Measurements from ENCODE around the gene TPX2. TPM values are rescaled to one million over a fixed set of nuclear protein-coding genes. Genes with fewer than 3 reads are reported as not detected.
A peak's percentile ranks its signal among the peaks of the same experiment; 100 is the strongest.

Gene TPX2
- total and polyA plus RNA-seq, 2 donors: 8.2 to 75.6 TPM

DNA sequence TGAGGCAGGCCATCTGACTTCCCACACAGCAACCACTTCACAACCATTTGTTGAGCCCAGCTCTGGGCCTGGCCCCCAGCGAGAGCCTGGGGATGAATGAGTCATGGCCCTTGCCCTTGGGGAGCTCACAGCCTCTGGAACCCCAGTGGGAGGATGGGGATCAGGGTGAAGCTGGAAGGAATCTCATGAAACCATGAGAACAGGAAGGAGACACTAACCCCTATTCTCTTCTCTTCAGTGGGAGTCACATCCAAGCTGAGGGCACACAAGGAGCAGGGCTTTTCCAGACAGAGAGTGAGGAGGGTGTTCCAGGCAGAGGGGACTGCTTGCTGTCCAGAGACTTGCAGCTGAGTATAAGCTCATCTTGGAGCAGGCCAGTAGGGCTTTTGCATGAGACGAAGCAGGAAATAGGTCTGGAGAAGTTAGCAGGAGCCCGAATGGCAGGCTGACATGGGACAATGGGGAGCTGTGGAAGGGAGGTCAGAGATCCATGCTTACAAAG, 98.9 kb downstream of the TPX2 start:
- Histone ChIP-seq H3K4me1 (ENCODE audit: control insufficient read depth in 2 of 2, insufficient read depth in 2 of 2, low read length in 2 of 2) (peaks cover 0 to 7% of the 10 kb centered on the region in 2 donors), H3K4me3 (ENCODE audit: low read length in 2 of 2) (no peak overlapping the region), H3K36me3 (ENCODE audit: control insufficient read depth in 2 of 2, insufficient read depth in 2 of 2, low read length in 1 of 2) (no peaks in the 10 kb centered on the region), H3K9me3 (ENCODE audit: control insufficient read depth in 2 of 2, insufficient read depth in 1 of 2, low read length in 1 of 2) (no peaks in the 10 kb centered on the region), H3K27ac (ENCODE audit: low read depth in 1 of 2, low read length in 1 of 2) (no peak overlapping the region), H3K27me3 (ENCODE audit: control insufficient read depth in 2 of 2, insufficient read depth in 1 of 2, low read length in 1 of 2) (no peaks in the 10 kb centered on the region)
- WGBS: 81% methylated on average over 3 of the region's 3 CpGs
- no peak for DNase-seq (ENCODE audit: low read depth in 6 of 9, low spot score in 9 of 9)

DNA sequence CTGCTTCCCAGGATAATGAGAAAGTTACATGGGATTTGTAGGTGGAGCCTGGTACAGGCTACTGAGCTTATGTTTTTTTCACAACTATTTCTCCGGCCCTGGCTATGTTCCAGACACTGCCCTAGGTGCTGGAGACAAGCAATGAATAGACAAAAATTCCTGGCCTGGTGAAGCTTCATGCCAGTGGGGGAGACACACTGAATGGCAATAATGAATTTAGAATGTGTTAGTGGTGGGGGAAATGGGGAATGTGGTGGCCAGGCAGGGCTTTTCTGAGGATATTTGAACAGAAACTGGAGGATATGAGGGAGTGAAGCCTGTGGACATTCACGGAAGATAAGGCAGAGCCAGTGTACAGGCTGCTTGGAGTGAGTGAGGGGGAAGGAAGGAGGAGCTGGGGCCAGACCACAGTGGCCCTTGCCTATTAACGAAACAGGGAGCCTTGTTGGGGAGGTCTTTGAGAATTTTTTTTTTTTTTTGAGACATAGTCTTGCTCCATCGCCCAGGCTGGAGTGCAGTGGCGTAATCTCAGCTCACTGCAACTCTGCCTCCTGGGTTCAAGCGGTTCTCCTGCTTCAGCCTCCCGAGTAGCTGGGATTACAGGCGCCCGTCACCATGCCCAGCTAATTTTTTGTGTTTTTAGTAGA, 99.7 kb downstream of the TPX2 start:
- Histone ChIP-seq H3K4me3 (ENCODE audit: low read length in 2 of 2) (no peak overlapping the region), H3K27ac (ENCODE audit: low read depth in 1 of 2, low read length in 1 of 2) (no peak overlapping the region), H3K4me1 (ENCODE audit: control insufficient read depth in 2 of 2, insufficient read depth in 2 of 2, low read length in 2 of 2) (peaks cover 0 to 7% of the 10 kb centered on the region in 2 donors), H3K9me3 (ENCODE audit: control insufficient read depth in 2 of 2, insufficient read depth in 1 of 2, low read length in 1 of 2) (no peaks in the 10 kb centered on the region), H3K27me3 (ENCODE audit: control insufficient read depth in 2 of 2, insufficient read depth in 1 of 2, low read length in 1 of 2) (no peaks in the 10 kb centered on the region), H3K36me3 (ENCODE audit: control insufficient read depth in 2 of 2, insufficient read depth in 2 of 2, low read length in 1 of 2) (no peaks in the 10 kb centered on the region)
- WGBS: 92% methylated on average over 9 of the region's 9 CpGs
- DNase-seq (ENCODE audit: low read depth in 6 of 9, low spot score in 9 of 9): no peak

DNA sequence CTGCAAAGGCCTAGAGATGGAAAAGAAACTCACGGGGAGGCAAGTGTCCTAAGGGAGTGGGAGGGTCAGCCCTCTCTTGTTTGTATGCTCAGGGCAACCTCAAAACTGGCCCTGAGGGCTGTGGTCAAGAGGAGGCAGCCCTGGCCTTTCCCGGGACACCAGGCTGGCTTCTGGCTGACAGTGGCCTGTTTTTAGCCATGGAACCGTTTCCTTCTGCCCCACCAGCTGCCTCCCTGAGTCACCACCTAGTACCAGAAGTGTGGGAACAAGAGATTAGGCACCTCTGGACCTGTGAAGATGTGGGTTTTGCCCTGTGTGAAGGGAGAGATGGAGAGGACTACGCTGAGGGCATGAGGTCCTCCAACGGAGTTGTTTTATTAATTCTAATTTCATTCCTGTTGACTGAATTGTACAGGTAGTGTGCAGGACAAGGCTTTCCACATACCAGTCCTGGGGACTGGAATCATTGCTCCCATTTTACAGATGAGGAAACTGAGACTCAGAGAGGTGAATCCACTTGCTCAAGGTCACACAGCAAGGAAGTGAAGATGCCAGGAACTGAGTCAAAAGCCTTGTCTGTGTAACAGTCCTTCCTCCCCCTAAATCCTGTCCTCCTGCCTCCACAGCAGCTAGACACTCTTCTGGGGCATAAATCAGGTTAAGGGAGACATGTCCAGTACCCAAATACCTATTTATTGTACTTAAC, 100.8 kb downstream of the TPX2 start:
- Histone ChIP-seq H3K27ac (ENCODE audit: low read depth in 1 of 2, low read length in 1 of 2) (no peak overlapping the region), H3K4me3 (ENCODE audit: low read length in 2 of 2) (no peak overlapping the region), H3K27me3 (ENCODE audit: control insufficient read depth in 2 of 2, insufficient read depth in 1 of 2, low read length in 1 of 2) (no peaks in the 10 kb centered on the region), H3K36me3 (ENCODE audit: control insufficient read depth in 2 of 2, insufficient read depth in 2 of 2, low read length in 1 of 2) (no peaks in the 10 kb centered on the region), H3K4me1 (ENCODE audit: control insufficient read depth in 2 of 2, insufficient read depth in 2 of 2, low read length in 2 of 2) (peaks cover 0 to 7% of the 10 kb centered on the region in 2 donors), H3K9me3 (ENCODE audit: control insufficient read depth in 2 of 2, insufficient read depth in 1 of 2, low read length in 1 of 2) (no peaks in the 10 kb centered on the region)
- 87% methylated on average over 5 of the region's 5 CpGs for WGBS
- no peak for DNase-seq (ENCODE audit: low read depth in 6 of 9, low spot score in 9 of 9)

DNA sequence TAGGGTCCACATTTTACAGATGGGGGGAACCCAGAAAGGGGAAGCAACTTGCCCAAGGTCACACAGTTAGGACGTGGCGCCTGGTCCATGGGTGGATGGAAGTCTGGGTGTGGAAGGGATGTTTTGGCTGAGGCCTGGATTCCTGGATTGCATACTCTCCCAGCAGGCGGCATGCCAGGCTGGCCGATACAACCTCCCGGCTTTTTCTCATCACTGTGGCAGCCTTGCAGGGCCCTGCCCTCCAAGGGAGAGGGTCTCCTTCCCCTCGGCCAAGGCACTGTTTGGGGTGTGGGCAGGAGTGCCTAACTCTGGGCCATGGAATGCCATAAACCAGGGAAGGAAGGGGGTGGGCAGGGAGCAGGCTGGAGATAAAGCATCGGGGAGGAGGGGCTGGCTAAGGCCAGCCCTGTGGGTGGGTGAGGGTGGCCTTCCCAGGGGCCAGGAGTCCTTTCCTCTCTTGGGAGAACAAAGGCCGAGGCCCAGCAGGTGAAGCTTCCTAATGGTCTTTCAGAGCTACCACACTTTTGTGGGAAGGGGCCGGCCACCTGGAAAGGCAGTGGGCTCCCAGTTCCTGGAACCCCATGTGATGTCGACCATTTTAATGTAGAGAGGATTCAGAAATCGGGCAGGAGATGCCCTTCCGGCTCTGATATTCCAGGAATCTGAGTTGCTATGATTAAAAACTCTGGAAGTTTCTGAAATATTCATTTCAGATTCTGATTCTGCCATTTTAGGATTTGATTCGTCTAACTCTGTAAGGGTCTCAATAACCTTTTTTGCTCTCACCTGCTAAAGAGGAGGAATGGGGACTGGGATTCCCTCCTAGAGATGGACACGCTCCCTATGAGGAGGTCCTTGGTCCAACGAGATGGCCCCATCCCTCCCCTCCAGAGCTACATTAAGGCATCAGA, 102.1 kb downstream of the TPX2 start:
- H3K4me3 ChIP-seq (ENCODE audit: low read length in 2 of 2): no peak overlapping the region
- no peaks in the 10 kb centered on the region for H3K9me3 ChIP-seq (ENCODE audit: control insufficient read depth in 2 of 2, insufficient read depth in 1 of 2, low read length in 1 of 2)
- no peak overlapping the region for H3K27ac ChIP-seq (ENCODE audit: low read depth in 1 of 2, low read length in 1 of 2)
- no peak for DNase-seq (ENCODE audit: low read depth in 6 of 9, low spot score in 9 of 9)
- no peaks in the 10 kb centered on the region for H3K36me3 ChIP-seq (ENCODE audit: control insufficient read depth in 2 of 2, insufficient read depth in 2 of 2, low read length in 1 of 2)
- peaks cover 0 to 5% of the 10 kb centered on the region in 2 donors for H3K4me1 ChIP-seq (ENCODE audit: control insufficient read depth in 2 of 2, insufficient read depth in 2 of 2, low read length in 2 of 2)
- WGBS: 90% methylated on average over 15 of the region's 15 CpGs
- H3K27me3 ChIP-seq (ENCODE audit: control insufficient read depth in 2 of 2, insufficient read depth in 1 of 2, low read length in 1 of 2): no peaks in the 10 kb centered on the region

DNA sequence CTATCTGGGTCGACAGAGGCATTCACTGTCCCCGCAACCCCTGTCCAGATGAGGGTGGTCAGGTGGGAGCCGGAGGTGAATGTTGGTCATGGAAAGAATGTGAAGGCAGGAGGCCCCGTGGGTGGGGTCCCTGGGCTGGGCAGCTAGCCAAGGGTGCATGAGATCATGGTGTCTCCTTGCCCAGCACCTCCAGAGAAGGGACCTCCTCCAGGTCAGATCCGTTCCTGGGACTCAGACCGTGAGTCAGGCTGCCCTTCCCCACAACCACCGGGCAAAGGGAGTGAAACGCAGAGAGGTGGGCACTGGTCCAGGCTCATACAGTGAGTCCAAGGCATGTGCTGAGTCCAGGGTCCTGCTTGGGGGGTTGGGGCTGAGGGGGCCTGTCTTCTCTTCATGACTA, 102.8 kb downstream of the TPX2 start:
- Histone ChIP-seq H3K4me3 (ENCODE audit: low read length in 2 of 2) (no peak overlapping the region), H3K9me3 (ENCODE audit: control insufficient read depth in 2 of 2, insufficient read depth in 1 of 2, low read length in 1 of 2) (no peaks in the 10 kb centered on the region), H3K27ac (ENCODE audit: low read depth in 1 of 2, low read length in 1 of 2) (no peak overlapping the region), H3K36me3 (ENCODE audit: control insufficient read depth in 2 of 2, insufficient read depth in 2 of 2, low read length in 1 of 2) (no peaks in the 10 kb centered on the region), H3K27me3 (ENCODE audit: control insufficient read depth in 2 of 2, insufficient read depth in 1 of 2, low read length in 1 of 2) (no peaks in the 10 kb centered on the region), H3K4me1 (ENCODE audit: control insufficient read depth in 2 of 2, insufficient read depth in 2 of 2, low read length in 2 of 2) (peaks cover 0 to 4% of the 10 kb centered on the region in 2 donors)
- DNase-seq (ENCODE audit: low read depth in 6 of 9, low spot score in 9 of 9): no peak
- 84% methylated on average over 8 of the region's 8 CpGs for WGBS

DNA sequence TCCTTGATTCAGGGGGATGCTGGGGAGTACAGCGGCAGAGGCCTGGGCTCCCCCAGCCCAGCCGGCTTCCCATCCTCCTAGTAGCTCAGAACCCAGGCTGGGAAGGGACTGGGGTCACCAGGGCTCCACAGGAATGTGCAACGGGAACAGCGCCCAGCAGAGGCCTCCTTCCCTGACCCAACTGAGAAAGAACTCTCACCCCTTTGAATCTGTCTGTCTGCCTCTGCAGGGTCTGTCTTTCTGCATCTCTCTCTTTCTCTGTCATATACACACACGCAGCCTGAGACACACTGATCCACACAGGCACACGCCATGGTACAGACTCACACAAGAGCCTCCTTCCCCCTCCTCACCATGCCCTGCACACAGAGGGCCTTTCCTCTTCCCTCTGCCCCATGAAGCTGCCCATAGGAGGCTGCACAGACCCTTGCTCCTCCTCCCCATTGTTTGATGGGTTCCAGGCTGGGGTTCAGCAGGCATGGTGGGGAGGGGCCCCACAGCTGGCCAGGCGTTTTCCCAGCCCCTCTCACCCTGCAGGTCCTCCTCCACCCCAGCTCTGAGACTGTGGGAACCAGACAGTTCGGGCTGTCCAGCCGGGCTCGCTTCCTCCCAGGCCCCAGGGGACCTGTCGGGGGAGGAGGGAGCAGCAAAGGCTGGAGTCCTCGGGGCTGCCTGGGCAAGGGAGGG, 103.5 kb downstream of the TPX2 start:
- peaks cover 0 to 1% of the 10 kb centered on the region in 2 donors for H3K27me3 ChIP-seq (ENCODE audit: control insufficient read depth in 2 of 2, insufficient read depth in 1 of 2, low read length in 1 of 2)
- H3K27ac ChIP-seq (ENCODE audit: low read depth in 1 of 2, low read length in 1 of 2): no peak overlapping the region
- no peak overlapping the region for H3K4me3 ChIP-seq (ENCODE audit: low read length in 2 of 2)
- DNase-seq (ENCODE audit: low read depth in 6 of 9, low spot score in 9 of 9): no peak
- H3K4me1 ChIP-seq (ENCODE audit: control insufficient read depth in 2 of 2, insufficient read depth in 2 of 2, low read length in 2 of 2): peaks cover 0 to 4% of the 10 kb centered on the region in 2 donors
- WGBS: 91% methylated on average over 12 of the region's 12 CpGs
- no peaks in the 10 kb centered on the region for H3K36me3 ChIP-seq (ENCODE audit: control insufficient read depth in 2 of 2, insufficient read depth in 2 of 2, low read length in 1 of 2)
- no peaks in the 10 kb centered on the region for H3K9me3 ChIP-seq (ENCODE audit: control insufficient read depth in 2 of 2, insufficient read depth in 1 of 2, low read length in 1 of 2)

DNA sequence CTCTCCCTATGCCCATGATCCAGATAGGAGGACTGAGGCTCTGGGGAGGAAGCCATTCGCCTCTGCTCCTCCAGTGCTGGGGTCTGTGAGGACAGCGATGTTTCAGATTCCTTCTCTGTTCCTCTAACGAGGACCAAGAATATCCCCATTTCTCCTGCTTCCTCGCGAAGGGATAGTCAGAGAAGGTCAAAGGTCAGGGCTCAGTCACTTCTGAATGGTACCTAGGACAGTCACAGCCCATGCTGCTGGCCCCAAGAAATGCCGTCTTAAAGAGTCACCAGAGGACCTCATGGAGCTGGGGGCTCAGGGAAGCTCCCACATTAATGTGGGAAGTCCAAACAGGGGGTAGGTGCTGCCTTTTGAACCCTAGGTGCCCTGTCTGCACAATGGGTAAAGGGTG, 104.2 kb downstream of the TPX2 start:
- peaks cover 0 to 8% of the 10 kb centered on the region in 2 donors for H3K27me3 ChIP-seq (ENCODE audit: control insufficient read depth in 2 of 2, insufficient read depth in 1 of 2, low read length in 1 of 2)
- no peak for DNase-seq (ENCODE audit: low read depth in 6 of 9, low spot score in 9 of 9)
- H3K4me3 ChIP-seq (ENCODE audit: low read length in 2 of 2): no peak overlapping the region
- 91% methylated on average over 6 of the region's 6 CpGs for WGBS
- H3K27ac ChIP-seq (ENCODE audit: low read depth in 1 of 2, low read length in 1 of 2): no peak overlapping the region
- peaks cover 0 to 4% of the 10 kb centered on the region in 2 donors for H3K4me1 ChIP-seq (ENCODE audit: control insufficient read depth in 2 of 2, insufficient read depth in 2 of 2, low read length in 2 of 2)
- H3K9me3 ChIP-seq (ENCODE audit: control insufficient read depth in 2 of 2, insufficient read depth in 1 of 2, low read length in 1 of 2): no peaks in the 10 kb centered on the region
- H3K36me3 ChIP-seq (ENCODE audit: control insufficient read depth in 2 of 2, insufficient read depth in 2 of 2, low read length in 1 of 2): no peaks in the 10 kb centered on the region

DNA sequence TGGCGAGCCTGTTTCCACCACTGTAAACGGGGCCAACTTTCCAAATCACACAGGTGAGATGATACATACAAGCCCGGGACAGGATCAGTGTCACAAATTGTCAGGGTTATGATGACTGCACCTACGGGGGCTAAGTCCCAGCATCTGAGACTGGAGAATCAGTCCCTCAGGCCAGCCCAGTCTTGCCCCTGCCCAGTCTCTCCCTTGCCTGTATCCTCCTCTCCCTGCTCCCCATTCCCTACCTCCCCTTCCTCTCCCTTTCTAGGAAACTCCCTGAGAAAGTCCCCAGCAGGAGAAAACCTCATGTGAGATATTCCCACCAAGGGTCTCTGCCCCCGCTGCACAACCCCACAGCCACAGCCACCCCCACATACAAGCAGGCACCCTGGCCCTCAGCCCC, 104.8 kb downstream of the TPX2 start:
- Histone ChIP-seq H3K4me1 (ENCODE audit: control insufficient read depth in 2 of 2, insufficient read depth in 2 of 2, low read length in 2 of 2) (peaks cover 0 to 4% of the 10 kb centered on the region in 2 donors), H3K36me3 (ENCODE audit: control insufficient read depth in 2 of 2, insufficient read depth in 2 of 2, low read length in 1 of 2) (no peaks in the 10 kb centered on the region), H3K9me3 (ENCODE audit: control insufficient read depth in 2 of 2, insufficient read depth in 1 of 2, low read length in 1 of 2) (no peaks in the 10 kb centered on the region), H3K4me3 (ENCODE audit: low read length in 2 of 2) (no peak overlapping the region), H3K27me3 (ENCODE audit: control insufficient read depth in 2 of 2, insufficient read depth in 1 of 2, low read length in 1 of 2) (peaks cover 0 to 14% of the 10 kb centered on the region in 2 donors), H3K27ac (ENCODE audit: low read depth in 1 of 2, low read length in 1 of 2) (peak overlapping the region in 1 of 2 donors; percentile 62)
- no peak for DNase-seq (ENCODE audit: low read depth in 6 of 9, low spot score in 9 of 9)
- WGBS: 90% methylated on average over 5 of the region's 5 CpGs

Data from thymus (tissue), 11 donors.